HUES6 (cell line): ENCODE measurements around the gene PDK2.

Source experiments
- H3K27ac ChIP-seq: 2 replicates; pipeline ENCODE4 v1.7.0; 2013; ENCODE audit warnings: low read depth, mild to moderate bottlenecking, low read length, inconsistent platforms
- H3K27me3 ChIP-seq: 2 replicates; pipeline ENCODE4 v1.6.1; 2013; ENCODE audit warnings: low read length; ENCODE audit not compliant: control insufficient read depth, insufficient read depth
- H3K36me3 ChIP-seq: 2 replicates; pipeline ENCODE4 v1.6.1; 2013; ENCODE audit warnings: low read length; ENCODE audit not compliant: control insufficient read depth, insufficient read depth
- H3K4me1 ChIP-seq: 2 replicates; pipeline ENCODE4 v1.6.1; 2013; ENCODE audit warnings: low read length; ENCODE audit not compliant: control insufficient read depth, insufficient read depth
- H3K4me3 ChIP-seq: 2 replicates; pipeline ENCODE4 v1.5.1; 2013; ENCODE audit warnings: low read depth, low read length
- H3K9ac ChIP-seq: one replicate; pipeline ENCODE4 v1.6.1; 2013; ENCODE audit warnings: mild to moderate bottlenecking, low read length
- H3K9me3 ChIP-seq: 2 replicates; pipeline ENCODE4 v1.6.1; 2013; ENCODE audit warnings: low read depth, low read length; ENCODE audit not compliant: control insufficient read depth, insufficient read depth

The PDK2 gene

DNA sequence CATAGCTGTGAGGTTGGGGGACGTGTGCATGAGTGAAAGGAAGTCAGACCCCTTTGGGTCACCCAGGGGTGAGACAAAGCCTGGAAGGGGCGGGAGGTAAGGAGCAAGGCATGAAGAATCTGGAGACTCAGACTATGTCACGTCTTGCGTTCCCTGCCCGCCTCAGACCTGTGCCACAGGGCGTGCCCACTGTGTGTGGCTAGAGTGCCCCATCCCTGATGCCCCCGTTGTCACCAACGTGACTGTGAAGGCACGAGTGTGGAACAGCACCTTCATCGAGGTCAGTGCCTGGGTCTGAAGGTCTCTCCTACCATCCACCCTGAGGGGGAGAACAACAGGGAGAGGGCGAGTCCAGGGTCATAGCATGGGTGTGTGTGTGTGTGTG lies 15.1 kb upstream of the PDK2 start:
- H3K4me1 ChIP-seq = 0 out of 2 replicates have a peak, but pooled peaks cover 4% of the 10 kb centered on the region
- H3K9me3 ChIP-seq = no peaks in the 10 kb centered on the region
- no peak overlapping the region for H3K9ac ChIP-seq
- H3K36me3 ChIP-seq = peaks cover 38% of the 10 kb centered on the region
- no peak overlapping the region for H3K4me3 ChIP-seq
- H3K27ac ChIP-seq = no peak overlapping the region
- no peaks in the 10 kb centered on the region for H3K27me3 ChIP-seq

DNA sequence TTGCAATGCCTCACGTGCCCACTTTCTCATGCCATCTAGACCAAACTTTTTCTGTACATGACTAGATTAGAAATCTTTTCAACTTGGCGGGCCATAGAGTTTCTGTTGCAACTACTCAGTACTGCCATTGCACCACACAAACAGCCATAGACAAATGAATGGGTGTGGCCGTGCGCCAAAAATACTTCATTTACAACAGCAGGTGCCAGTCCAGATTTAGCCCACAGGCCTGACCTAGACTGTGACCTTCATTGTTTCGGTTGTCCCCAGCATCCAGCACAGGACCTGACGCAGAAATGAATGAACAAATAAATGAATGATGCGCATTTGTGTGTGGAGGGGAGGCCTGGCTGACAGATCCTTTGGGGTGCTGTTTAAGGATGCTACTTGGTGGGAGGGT lies 14.3 kb upstream of the PDK2 start:
- H3K27ac ChIP-seq = no peak overlapping the region
- no peak overlapping the region for H3K9ac ChIP-seq
- H3K36me3 ChIP-seq = peaks cover 38% of the 10 kb centered on the region

DNA sequence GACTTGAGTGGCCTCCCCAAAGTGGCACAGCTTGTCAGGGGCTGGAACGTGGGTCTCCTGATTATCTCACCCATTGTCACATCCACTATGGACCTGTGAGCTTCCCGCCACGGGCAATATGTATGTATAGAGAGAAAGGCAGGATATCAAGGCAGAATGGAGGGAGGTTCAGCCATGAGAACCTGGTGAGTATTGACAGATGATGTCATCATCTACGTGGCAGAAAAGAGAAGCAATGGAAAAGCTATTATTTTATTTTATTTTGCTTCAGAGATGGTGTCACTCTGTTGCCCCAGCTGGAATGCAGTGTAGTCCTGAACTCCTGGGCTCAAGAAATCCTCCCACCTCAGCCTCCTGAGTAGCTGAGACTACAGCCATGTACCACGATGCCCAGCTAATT lies 13.4 kb upstream of the PDK2 start:
- Histone ChIP-seq H3K9ac (no peak overlapping the region), H3K4me3 (no peak overlapping the region), H3K27me3 (no peaks in the 10 kb centered on the region), H3K4me1 (0 out of 2 replicates have a peak, but pooled peaks cover 4% of the 10 kb centered on the region), H3K27ac (no peak overlapping the region), H3K36me3 (peaks cover 38% of the 10 kb centered on the region), H3K9me3 (no peaks in the 10 kb centered on the region)

More for the DNA sequence above, 14.3 kb upstream of the PDK2 start:
- Histone ChIP-seq H3K4me3 (no peak overlapping the region), H3K4me1 (0 out of 2 replicates have a peak, but pooled peaks cover 4% of the 10 kb centered on the region), H3K9me3 (no peaks in the 10 kb centered on the region), H3K27me3 (no peaks in the 10 kb centered on the region)

DNA sequence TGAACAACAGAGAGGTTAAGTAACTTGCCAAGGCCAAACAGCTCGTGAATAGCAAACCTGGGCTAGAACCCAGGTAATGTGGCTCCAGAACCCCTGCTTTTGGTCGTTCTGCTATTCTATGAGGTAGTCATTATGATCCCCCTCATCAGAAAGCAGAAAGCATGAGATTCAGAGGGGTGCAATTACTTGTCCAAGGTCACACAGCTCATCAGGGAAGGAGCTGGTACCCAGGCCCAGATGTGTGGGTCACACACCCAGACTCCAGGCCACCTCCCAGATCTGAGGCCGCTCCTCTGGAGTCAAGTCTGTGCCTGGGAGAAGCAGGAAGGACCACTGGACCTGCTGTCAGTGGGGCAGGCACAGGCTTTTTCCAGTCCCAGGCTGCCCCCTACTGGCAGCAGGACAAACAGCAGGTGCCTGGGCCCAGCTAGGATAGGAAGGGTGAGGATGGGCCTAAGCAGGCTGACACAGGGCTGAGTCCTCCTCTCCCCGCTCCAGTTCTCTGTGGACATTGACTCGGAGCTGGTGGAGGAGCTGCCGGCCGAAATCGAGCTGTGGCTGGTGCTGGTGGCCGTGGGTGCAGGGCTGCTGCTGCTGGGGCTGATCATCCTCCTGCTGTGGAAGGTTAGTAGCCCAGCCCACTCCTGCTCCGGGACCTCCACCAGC lies 7.8 kb upstream of the PDK2 start:
- Histone ChIP-seq H3K4me1 (no peaks in the 10 kb centered on the region), H3K27ac (no peak overlapping the region), H3K27me3 (no peaks in the 10 kb centered on the region), H3K36me3 (peaks cover 7% of the 10 kb centered on the region; the same call in 1 of the 2 replicates), H3K9me3 (no peaks in the 10 kb centered on the region), H3K4me3 (no peak overlapping the region), H3K9ac (no peak overlapping the region)

DNA sequence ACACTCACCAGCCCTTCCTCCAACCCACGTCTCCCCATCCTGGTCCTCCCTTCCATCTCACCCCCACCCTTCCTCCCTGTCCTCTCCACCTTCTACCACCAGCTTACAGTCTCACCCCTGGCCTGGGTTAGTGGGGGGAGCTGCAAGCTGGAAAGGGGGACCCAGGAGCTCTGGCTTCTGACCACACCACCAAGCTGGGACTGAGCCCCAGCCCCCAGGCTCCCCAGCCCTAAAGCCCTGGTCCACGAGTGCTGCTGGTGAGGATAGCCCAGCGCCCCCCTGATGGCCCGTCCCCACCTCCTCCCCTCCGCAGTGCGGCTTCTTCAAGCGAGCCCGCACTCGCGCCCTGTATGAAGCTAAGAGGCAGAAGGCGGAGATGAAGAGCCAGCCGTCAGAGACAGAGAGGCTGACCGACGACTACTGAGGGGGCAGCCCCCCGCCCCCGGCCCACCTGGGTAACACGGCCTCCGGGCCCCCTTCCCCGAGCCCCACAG lies 7.2 kb upstream of the PDK2 start:
- Histone ChIP-seq H3K36me3 (peaks cover 7% of the 10 kb centered on the region; the same call in 1 of the 2 replicates), H3K27ac (no peak overlapping the region)

DNA sequence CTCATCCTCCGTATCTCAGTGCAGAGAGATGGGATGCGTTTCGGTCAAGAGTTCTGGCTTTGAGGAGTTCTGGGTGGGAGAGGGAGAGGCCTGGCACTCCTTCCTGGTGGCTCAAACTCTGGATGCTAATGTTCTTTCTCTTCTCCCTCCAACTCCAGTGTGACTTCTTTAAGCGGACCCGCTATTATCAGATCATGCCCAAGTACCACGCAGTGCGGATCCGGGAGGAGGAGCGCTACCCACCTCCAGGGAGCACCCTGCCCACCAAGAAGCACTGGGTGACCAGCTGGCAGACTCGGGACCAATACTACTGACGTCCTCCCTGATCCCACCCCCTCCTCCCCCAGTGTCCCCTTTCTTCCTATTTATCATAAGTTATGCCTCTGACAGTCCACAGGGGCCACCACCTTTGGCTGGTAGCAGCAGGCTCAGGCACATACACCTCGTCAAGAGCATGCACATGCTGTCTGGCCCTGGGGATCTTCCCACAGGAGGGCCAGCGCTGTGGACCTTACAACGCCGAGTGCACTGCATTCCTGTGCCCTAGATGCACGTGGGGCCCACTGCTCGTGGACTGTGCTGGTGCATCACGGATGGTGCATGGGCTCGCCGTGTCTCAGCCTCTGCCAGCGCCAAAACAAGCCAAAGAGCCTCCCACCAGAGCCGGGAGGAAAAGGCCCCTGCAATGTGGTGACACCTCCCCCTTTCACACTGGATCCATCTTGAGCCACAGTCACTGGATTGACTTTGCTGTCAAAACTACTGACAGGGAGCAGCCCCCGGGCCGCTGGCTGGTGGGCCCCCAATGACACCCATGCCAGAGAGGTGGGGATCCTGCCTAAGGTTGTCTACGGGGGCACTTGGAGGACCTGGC lies 6.0 kb upstream of the PDK2 start:
- Histone ChIP-seq H3K4me1 (no peaks in the 10 kb centered on the region), H3K4me3 (no peak overlapping the region), H3K9ac (no peak overlapping the region), H3K9me3 (no peaks in the 10 kb centered on the region), H3K27ac (no peak overlapping the region), H3K27me3 (no peaks in the 10 kb centered on the region), H3K36me3 (peaks cover 7% of the 10 kb centered on the region; the same call in 1 of the 2 replicates)

More for the DNA sequence above, 7.2 kb upstream of the PDK2 start:
- Histone ChIP-seq H3K4me1 (no peaks in the 10 kb centered on the region), H3K9ac (no peak overlapping the region), H3K27me3 (no peaks in the 10 kb centered on the region), H3K9me3 (no peaks in the 10 kb centered on the region), H3K4me3 (no peak overlapping the region)

DNA sequence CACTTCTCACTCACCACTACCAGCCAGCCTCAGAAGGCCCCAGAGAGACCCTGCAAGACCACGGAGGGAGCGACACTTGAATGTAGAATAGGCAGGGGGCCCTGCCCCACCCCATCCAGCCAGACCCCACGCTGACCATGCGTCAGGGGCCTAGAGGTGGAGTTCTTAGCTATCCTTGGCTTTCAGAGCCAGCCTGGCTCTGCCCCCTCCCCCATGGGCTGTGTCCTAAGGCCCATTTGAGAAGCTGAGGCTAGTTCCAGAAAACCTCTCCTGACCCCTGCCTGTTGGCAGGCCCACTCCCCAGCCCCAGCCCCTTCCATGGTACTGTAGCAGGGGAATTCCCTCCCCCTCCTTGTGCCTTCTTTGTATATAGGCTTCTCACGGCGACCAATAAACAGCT lies 5.1 kb upstream of the PDK2 start:
- Histone ChIP-seq H3K4me3 (no peak overlapping the region), H3K27me3 (no peaks in the 10 kb centered on the region), H3K9ac (no peak overlapping the region), H3K9me3 (no peaks in the 10 kb centered on the region), H3K27ac (no peak overlapping the region), H3K4me1 (no peaks in the 10 kb centered on the region), H3K36me3 (peaks cover 7% of the 10 kb centered on the region; the same call in 1 of the 2 replicates)

DNA sequence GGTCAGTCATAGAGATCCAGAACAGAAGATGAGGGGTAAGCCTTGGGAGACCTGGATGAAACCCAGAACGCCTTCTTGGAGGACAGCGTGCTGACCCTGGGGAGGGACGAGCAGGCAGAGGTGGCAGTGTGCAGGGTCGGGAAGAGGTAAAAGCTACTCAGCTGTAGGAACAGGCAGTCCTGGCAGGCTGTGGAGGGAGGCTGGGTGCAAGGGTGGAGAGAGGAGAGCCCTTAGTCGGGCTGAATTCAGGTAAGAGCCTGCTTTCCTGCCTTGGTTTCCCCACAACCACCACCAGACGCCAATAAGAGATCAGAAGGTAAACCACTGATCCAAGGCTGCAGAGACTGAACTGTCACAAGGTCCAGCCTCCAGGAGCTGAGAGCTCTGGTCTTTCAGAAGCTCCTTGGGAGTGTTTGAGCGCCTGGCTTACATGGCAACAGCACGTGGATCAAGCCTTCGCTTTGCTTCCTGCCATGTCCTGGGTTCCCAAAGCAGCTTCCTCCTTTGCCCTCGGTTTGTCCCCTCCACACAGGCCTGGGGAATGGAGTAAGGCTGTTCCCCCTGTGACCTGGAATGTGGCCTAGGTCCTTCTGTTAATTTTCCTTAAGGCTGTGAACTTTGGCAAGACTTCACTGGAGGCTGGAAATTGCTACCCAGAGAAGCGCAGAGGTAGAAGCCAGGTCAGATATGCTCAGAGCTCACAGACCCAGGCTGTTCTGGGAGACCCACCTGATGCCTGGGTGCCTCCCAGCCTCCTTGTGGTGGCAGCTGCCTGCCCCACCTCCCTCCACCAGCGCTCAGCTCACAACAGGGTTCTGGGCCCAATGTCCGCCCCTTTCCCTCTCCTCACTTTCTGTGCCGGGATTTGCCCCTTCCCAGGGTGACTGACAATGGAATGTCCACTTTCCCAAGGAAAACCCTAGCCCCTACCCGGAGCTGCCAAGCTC lies 3.9 kb upstream of the PDK2 start:
- H3K9ac ChIP-seq = no peak overlapping the region
- H3K36me3 ChIP-seq = peaks cover 7% of the 10 kb centered on the region; the same call in 1 of the 2 replicates
- H3K27me3 ChIP-seq = no peaks in the 10 kb centered on the region
- H3K27ac ChIP-seq = no peak overlapping the region
- H3K9me3 ChIP-seq = no peaks in the 10 kb centered on the region
- H3K4me3 ChIP-seq = no peak overlapping the region
- peaks cover 6% of the 10 kb centered on the region for H3K4me1 ChIP-seq

DNA sequence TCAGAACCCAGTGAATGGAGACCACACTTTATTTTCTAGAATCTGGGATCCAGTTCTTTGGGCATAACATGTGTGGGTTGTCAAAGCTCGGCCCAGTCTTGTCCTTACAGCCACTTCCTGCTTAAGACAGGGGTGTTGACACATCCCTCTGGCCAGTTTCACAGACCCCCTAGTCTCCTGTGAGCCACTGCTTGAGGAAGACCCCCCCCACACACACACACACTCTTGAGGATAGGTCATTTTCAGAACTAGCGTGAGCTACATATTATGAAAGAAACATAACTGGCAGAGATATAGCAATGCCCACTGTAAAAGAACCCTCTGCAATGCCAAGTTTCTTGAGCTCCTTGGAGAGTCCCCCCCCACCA lies 3.2 kb upstream of the PDK2 start:
- Histone ChIP-seq H3K36me3 (peaks cover 7% of the 10 kb centered on the region; the same call in 1 of the 2 replicates), H3K9ac (no peak overlapping the region), H3K4me1 (peaks cover 6% of the 10 kb centered on the region), H3K27me3 (no peaks in the 10 kb centered on the region), H3K9me3 (no peaks in the 10 kb centered on the region), H3K27ac (no peak overlapping the region), H3K4me3 (no peak overlapping the region)

DNA sequence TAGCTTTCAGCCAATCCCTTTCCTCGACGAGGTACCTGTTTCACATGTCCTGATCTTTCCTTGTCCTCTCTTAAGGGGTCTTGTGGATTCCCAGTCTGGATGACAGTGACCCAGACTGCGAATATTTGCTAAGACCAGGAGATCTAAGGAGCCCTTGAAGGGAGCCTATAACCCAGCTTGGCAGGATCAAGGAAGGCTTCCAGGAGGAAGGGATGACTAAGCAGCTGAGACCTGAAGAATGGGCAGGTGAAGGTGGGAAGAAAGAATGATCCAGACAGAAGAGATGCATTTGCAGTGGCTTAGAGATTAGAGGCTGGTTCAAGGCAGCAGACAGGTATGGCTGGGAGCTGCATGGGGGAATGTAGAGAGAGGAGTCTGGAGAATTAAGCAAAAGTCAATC lies 1.9 kb upstream of the PDK2 start:
- Histone ChIP-seq H3K9me3 (no peaks in the 10 kb centered on the region), H3K4me3 (no peak overlapping the region), H3K27ac (no peak overlapping the region)

More for the DNA sequence above, 1.9 kb upstream of the PDK2 start:
- no peaks in the 10 kb centered on the region for H3K27me3 ChIP-seq
- peaks cover 7% of the 10 kb centered on the region; the same call in 1 of the 2 replicates for H3K36me3 ChIP-seq
- H3K9ac ChIP-seq = no peak overlapping the region
- peaks cover 6% of the 10 kb centered on the region for H3K4me1 ChIP-seq
